Loucy (cell line): ENCODE data around the gene STX16.

Source experiments
- H2AFZ ChIP-seq: fragments of 200-600 bp; sonication (generic); 2 replicates; pipeline ENCODE4 v1.6.0; 2016; ENCODE audit warnings: antibody characterized with exemption, mild to moderate bottlenecking, low read length, moderate library complexity
- H3F3A ChIP-seq: fragments of 200-600 bp; 2 replicates; pipeline ENCODE4 v1.6.0; 2016; ENCODE audit warnings: antibody characterized with exemption, low read depth, mild to moderate bottlenecking
- H3K27me3 ChIP-seq: fragments of 200-600 bp; sonication (generic); 2 replicates; pipeline ENCODE4 v1.6.1; 2014; ENCODE audit warnings: low read length, mild to moderate bottlenecking; ENCODE audit not compliant: insufficient read depth, poor library complexity, severe bottlenecking
- H3K36me3 ChIP-seq: fragments of 200-600 bp; sonication (generic); 2 replicates; pipeline ENCODE4 v1.6.1; 2016; ENCODE audit warnings: low read length; ENCODE audit not compliant: insufficient read depth
- H3K4me1 ChIP-seq: fragments of 200-600 bp; sonication (generic); 2 replicates; pipeline ENCODE4 v1.5.1; 2014; ENCODE audit warnings: low read length, mild to moderate bottlenecking; ENCODE audit not compliant: insufficient read depth, poor library complexity, severe bottlenecking
- H3K4me2 ChIP-seq: fragments of 200-600 bp; sonication (generic); 2 replicates; pipeline ENCODE4 v1.6.0; 2014; ENCODE audit warnings: antibody characterized with exemption, low read length, low read depth, mild to moderate bottlenecking; ENCODE audit not compliant: poor library complexity, severe bottlenecking
- H3K4me3 ChIP-seq: fragments of 200-600 bp; sonication (generic); 2 replicates; pipeline ENCODE4 v1.5.1; 2014; ENCODE audit warnings: low read length, mild to moderate bottlenecking, mixed read lengths; ENCODE audit not compliant: poor library complexity, severe bottlenecking
- H3K79me2 ChIP-seq: fragments of 200-600 bp; sonication (generic); 2 replicates; pipeline ENCODE4 v1.6.1; 2014; ENCODE audit warnings: low read length; ENCODE audit not compliant: insufficient read depth
- H3K9ac ChIP-seq: fragments of 200-600 bp; sonication (generic); 2 replicates; pipeline ENCODE4 v1.6.0; 2014; ENCODE audit warnings: mild to moderate bottlenecking, low read depth, low read length, moderate library complexity; ENCODE audit not compliant: poor library complexity, severe bottlenecking
- H3K9me2 ChIP-seq: fragments of 200-600 bp; sonication (generic); replicated peaks from 2 replicates; pipeline ENCODE4 v1.6.1; 2016; ENCODE audit warnings: low read depth, low read length, mixed read lengths
- H3K9me3 ChIP-seq: fragments of 200-600 bp; sonication (generic); 2 replicates; pipeline ENCODE4 v1.6.1; 2014; ENCODE audit warnings: mild to moderate bottlenecking, antibody characterized with exemption, low read length, low read depth; ENCODE audit not compliant: insufficient read depth
- H4K20me1 ChIP-seq: fragments of 200-600 bp; sonication (generic); 2 replicates; pipeline ENCODE4 v1.6.0; 2014; ENCODE audit warnings: antibody characterized with exemption, low read length, mild to moderate bottlenecking; ENCODE audit not compliant: insufficient read depth, poor library complexity, severe bottlenecking
- EZH2phosphoT487 ChIP-seq: fragments of 200-600 bp; IDR thresholded peaks from 2 replicates; pipeline ENCODE4 v1.6.1; 2018; ENCODE audit warnings: antibody characterized with exemption, mild to moderate bottlenecking, moderate library complexity, borderline replicate concordance
- TF ChIP-seq, protein P1 (sequence below): fragments of 200-600 bp; sonication (generic); conservative IDR thresholded peaks from 2 replicates; pipeline ENCODE4 v1.5.1; 2014; ENCODE audit warnings: mild to moderate bottlenecking, antibody characterized with exemption, low read length

STX16 gene

DNA sequence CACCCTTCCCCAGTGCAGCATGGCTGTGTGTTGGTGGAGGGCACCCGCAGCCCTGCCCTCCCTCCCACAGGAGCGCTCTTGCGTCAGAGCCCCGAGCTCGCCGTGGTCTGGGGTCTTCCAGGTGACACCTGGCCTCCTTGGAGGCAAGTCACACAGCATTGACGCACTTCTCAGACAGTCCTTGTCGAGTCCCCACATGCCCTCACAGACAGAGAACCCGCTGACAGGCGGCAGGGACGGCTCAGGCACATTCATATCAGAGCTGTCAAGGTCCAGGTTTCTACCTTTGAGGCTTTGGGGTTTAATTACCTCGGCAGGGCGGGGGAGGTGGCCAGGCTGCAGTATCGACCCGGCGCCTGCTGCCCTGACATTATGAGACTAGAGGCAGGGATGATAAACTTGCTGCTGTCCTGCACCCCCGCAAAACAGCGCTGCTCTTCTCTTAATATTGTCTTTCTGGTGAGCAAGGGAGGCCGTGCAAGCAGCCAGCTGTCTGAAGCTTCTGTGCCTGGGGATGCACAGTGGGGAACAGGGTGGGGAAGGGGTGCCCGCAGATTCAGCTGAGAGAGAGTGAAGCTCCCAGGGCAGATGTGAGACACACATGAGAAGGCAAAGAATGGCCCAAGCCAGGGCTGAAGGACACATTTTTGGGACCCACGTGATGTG lies 46.3 kb downstream of the STX16 start:
- Histone ChIP-seq H3K4me2 (no peak overlapping the region), H4K20me1 (no peaks in the 10 kb centered on the region), H3K9me3 (no peaks in the 10 kb centered on the region), H2AFZ (no peak overlapping the region), H3K4me1 (no peaks in the 10 kb centered on the region), H3K4me3 (no peak overlapping the region), H3F3A (no peaks in the 10 kb centered on the region), H3K9me2 (no peaks in the 10 kb centered on the region), H3K9ac (no peak overlapping the region), H3K79me2 (no peaks in the 10 kb centered on the region), H3K36me3 (no peaks in the 10 kb centered on the region; the same call in 1 of the 2 replicates), H3K27me3 (no peaks in the 10 kb centered on the region)
- TF ChIP-seq, protein P1, sequence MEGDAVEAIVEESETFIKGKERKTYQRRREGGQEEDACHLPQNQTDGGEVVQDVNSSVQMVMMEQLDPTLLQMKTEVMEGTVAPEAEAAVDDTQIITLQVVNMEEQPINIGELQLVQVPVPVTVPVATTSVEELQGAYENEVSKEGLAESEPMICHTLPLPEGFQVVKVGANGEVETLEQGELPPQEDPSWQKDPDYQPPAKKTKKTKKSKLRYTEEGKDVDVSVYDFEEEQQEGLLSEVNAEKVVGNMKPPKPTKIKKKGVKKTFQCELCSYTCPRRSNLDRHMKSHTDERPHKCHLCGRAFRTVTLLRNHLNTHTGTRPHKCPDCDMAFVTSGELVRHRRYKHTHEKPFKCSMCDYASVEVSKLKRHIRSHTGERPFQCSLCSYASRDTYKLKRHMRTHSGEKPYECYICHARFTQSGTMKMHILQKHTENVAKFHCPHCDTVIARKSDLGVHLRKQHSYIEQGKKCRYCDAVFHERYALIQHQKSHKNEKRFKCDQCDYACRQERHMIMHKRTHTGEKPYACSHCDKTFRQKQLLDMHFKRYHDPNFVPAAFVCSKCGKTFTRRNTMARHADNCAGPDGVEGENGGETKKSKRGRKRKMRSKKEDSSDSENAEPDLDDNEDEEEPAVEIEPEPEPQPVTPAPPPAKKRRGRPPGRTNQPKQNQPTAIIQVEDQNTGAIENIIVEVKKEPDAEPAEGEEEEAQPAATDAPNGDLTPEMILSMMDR: no peak
- TF ChIP-seq EZH2phosphoT487: no peak

DNA sequence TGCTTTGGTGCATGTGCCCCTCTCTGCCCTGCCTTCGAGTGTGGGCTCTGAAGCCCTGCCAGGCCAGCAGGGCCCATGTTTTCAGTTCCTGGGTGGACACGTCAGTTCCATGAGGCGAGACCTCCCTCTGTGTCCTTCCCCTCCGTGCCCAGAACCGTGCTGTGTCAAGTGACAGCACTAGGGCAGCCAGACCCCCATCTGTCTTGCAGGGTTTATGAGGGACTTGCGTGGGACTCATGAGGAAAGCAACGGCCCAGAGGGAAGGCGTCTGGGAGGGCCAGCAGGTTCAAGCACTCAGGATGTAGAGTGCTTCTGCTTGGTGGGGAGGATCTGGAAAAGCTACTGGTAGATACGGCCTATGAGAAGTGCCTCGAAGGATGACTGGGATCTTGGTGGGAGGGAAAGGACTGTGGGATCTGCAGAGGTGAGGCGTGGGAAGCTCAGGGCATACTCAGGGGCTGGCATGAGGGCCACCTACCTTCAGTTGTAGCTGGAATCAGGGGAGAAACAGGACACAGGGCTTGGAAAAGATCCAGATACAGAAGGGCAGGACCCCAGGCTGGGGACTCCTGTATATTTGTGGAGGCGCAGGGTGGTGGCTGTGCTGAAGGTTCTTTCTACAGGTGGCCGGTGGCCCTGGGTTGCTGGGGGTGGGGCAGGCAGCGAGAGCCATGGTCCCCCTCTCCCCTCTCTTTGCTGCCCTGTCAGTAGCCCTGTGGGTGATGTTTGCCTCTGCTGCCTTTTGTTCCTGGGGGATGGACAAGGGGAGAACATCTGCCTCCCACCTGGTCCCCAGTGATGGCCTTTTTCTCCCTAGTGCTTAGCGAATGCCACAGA lies 47.0 kb downstream of the STX16 start:
- no peaks in the 10 kb centered on the region for H3F3A ChIP-seq
- no peak overlapping the region for H3K9ac ChIP-seq
- no peaks in the 10 kb centered on the region for H3K4me1 ChIP-seq
- H3K36me3 ChIP-seq: no peaks in the 10 kb centered on the region; the same call in 1 of the 2 replicates
- H3K9me2 ChIP-seq: no peaks in the 10 kb centered on the region
- H3K4me2 ChIP-seq: no peak overlapping the region
- H4K20me1 ChIP-seq: no peaks in the 10 kb centered on the region
- H3K79me2 ChIP-seq: no peaks in the 10 kb centered on the region
- H3K4me3 ChIP-seq: no peak overlapping the region
- no peak for TF ChIP-seq EZH2phosphoT487
- TF ChIP-seq, protein P1: no peak
- no peak overlapping the region for H2AFZ ChIP-seq
- no peaks in the 10 kb centered on the region for H3K27me3 ChIP-seq
- no peaks in the 10 kb centered on the region for H3K9me3 ChIP-seq

GRCh38 chr20:58698741-58699622 lies 47.9 kb downstream of the STX16 start:
- no peaks in the 10 kb centered on the region for H3K9me2 ChIP-seq
- H3F3A ChIP-seq: no peaks in the 10 kb centered on the region
- H4K20me1 ChIP-seq: no peaks in the 10 kb centered on the region
- no peak for TF ChIP-seq EZH2phosphoT487
- TF ChIP-seq, protein P1: no peak
- no peaks in the 10 kb centered on the region for H3K4me1 ChIP-seq
- no peaks in the 10 kb centered on the region for H3K27me3 ChIP-seq
- H3K4me3 ChIP-seq: no peak overlapping the region
- H3K36me3 ChIP-seq: no peaks in the 10 kb centered on the region; the same call in 1 of the 2 replicates
- H3K4me2 ChIP-seq: no peak overlapping the region
- H3K79me2 ChIP-seq: no peaks in the 10 kb centered on the region
- no peak overlapping the region for H2AFZ ChIP-seq
- H3K9me3 ChIP-seq: no peaks in the 10 kb centered on the region
- H3K9ac ChIP-seq: no peak overlapping the region
